ENCODE measurements around the gene ZNF19. TPM values are rescaled to one million over a fixed set of nuclear protein-coding genes. Genes with fewer than 3 reads are reported as not detected.

ZNF19 gene
- total and polyA plus RNA-seq, 2 donors (not counting 1 experiment from before 2014, with no cell fraction given): 1.8 to 3.3 TPM

DNA sequence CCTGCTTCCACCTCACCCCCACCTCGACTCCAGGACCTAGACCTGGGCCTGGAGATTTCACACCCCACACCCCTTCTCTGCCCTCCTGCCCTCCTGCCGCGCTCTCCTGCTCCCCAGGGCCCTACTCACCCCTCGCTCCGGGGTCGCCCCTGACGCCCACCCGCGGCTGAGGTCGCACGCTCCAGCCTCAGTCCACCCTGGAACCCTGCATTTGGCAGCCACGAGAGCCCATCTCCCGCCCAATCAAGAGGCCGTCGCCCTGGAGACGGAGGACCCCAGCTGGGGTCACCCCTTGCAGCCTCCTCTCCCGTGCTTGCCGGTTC lies 63.4 kb downstream of the ZNF19 start:
- TF ChIP-seq, protein P1, sequence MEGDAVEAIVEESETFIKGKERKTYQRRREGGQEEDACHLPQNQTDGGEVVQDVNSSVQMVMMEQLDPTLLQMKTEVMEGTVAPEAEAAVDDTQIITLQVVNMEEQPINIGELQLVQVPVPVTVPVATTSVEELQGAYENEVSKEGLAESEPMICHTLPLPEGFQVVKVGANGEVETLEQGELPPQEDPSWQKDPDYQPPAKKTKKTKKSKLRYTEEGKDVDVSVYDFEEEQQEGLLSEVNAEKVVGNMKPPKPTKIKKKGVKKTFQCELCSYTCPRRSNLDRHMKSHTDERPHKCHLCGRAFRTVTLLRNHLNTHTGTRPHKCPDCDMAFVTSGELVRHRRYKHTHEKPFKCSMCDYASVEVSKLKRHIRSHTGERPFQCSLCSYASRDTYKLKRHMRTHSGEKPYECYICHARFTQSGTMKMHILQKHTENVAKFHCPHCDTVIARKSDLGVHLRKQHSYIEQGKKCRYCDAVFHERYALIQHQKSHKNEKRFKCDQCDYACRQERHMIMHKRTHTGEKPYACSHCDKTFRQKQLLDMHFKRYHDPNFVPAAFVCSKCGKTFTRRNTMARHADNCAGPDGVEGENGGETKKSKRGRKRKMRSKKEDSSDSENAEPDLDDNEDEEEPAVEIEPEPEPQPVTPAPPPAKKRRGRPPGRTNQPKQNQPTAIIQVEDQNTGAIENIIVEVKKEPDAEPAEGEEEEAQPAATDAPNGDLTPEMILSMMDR (conservative IDR thresholded peaks at IDR 0.05 in 1 of 2, IDR thresholded peaks at IDR 0.05 in 1 of 2; ENCODE audit: low read depth in 1 of 2, low read length in 2 of 2): no peak
- TF ChIP-seq EZH2 (IDR thresholded peaks at IDR 0.05; ENCODE audit: low read length, missing control alignments): no peak
- Histone ChIP-seq H4K20me1 (ENCODE audit: control insufficient read depth, extremely low read depth, insufficient read depth, low read length) (no peaks in the 10 kb centered on the region), H3K4me1 (ENCODE audit: control insufficient read depth, extremely low read depth, insufficient read depth, low read length) (no peaks in the 10 kb centered on the region), H3K27ac (ENCODE audit: insufficient read depth, low read length) (no peak overlapping the region), H3K9ac (ENCODE audit: insufficient read depth, low read length) (no peak overlapping the region), H3K27me3 (ENCODE audit: control insufficient read depth, insufficient read depth, low read length) (peaks cover 7% of the 10 kb centered on the region), H2AFZ (ENCODE audit: low read length) (no peak overlapping the region), H3K9me3 (ENCODE audit: control insufficient read depth, insufficient read depth, low read depth, low read length) (no peaks in the 10 kb centered on the region), H3K36me3 (ENCODE audit: control insufficient read depth, insufficient read depth, low read length) (no peaks in the 10 kb centered on the region), H3K79me2 (ENCODE audit: control insufficient read depth, insufficient read depth, low read length) (no peaks in the 10 kb centered on the region), H3K4me3 (replicated peaks in 1 of 4; ENCODE audit: control extremely low read depth in 1 of 4, insufficient read depth in 1 of 4, low read depth in 3 of 4, low read length in 4 of 4) (no peak overlapping the region), H3K4me2 (ENCODE audit: extremely low read depth, insufficient read depth, low read length) (peak overlapping the region; percentile 78)
- DNase-seq (ENCODE audit: low read depth in 2 of 2): no peak

GRCh38 chr16:71424626-71425025 lies 64.5 kb downstream of the ZNF19 start:
- Histone ChIP-seq H3K27ac (ENCODE audit: insufficient read depth, low read length) (no peak overlapping the region), H2AFZ (ENCODE audit: low read length) (no peak overlapping the region), H4K20me1 (ENCODE audit: control insufficient read depth, extremely low read depth, insufficient read depth, low read length) (no peaks in the 10 kb centered on the region), H3K4me1 (ENCODE audit: control insufficient read depth, extremely low read depth, insufficient read depth, low read length) (no peaks in the 10 kb centered on the region), H3K79me2 (ENCODE audit: control insufficient read depth, insufficient read depth, low read length) (no peaks in the 10 kb centered on the region), H3K36me3 (ENCODE audit: control insufficient read depth, insufficient read depth, low read length) (no peaks in the 10 kb centered on the region), H3K9ac (ENCODE audit: insufficient read depth, low read length) (no peak overlapping the region), H3K4me3 (replicated peaks in 1 of 4; ENCODE audit: control extremely low read depth in 1 of 4, insufficient read depth in 1 of 4, low read depth in 3 of 4, low read length in 4 of 4) (no peak overlapping the region), H3K27me3 (ENCODE audit: control insufficient read depth, insufficient read depth, low read length) (peaks cover 7% of the 10 kb centered on the region), H3K9me3 (ENCODE audit: control insufficient read depth, insufficient read depth, low read depth, low read length) (no peaks in the 10 kb centered on the region), H3K4me2 (ENCODE audit: extremely low read depth, insufficient read depth, low read length) (no peak overlapping the region)
- TF ChIP-seq, protein P1 (conservative IDR thresholded peaks at IDR 0.05 in 1 of 2, IDR thresholded peaks at IDR 0.05 in 1 of 2; ENCODE audit: low read depth in 1 of 2, low read length in 2 of 2): no peak
- no peak for TF ChIP-seq EZH2 (IDR thresholded peaks at IDR 0.05; ENCODE audit: low read length, missing control alignments)
- no peak for DNase-seq (ENCODE audit: low read depth in 2 of 2)

GRCh38 chr16:71423865-71424264 lies 65.3 kb downstream of the ZNF19 start:
- H3K4me3 ChIP-seq (replicated peaks in 1 of 4; ENCODE audit: control extremely low read depth in 1 of 4, insufficient read depth in 1 of 4, low read depth in 3 of 4, low read length in 4 of 4): no peak overlapping the region
- no peak overlapping the region for H2AFZ ChIP-seq (ENCODE audit: low read length)
- no peak for TF ChIP-seq EZH2 (IDR thresholded peaks at IDR 0.05; ENCODE audit: low read length, missing control alignments)
- TF ChIP-seq, protein P1 (conservative IDR thresholded peaks at IDR 0.05 in 1 of 2, IDR thresholded peaks at IDR 0.05 in 1 of 2; ENCODE audit: low read depth in 1 of 2, low read length in 2 of 2): no peak
- peaks cover 7% of the 10 kb centered on the region for H3K27me3 ChIP-seq (ENCODE audit: control insufficient read depth, insufficient read depth, low read length)
- no peaks in the 10 kb centered on the region for H3K4me1 ChIP-seq (ENCODE audit: control insufficient read depth, extremely low read depth, insufficient read depth, low read length)
- no peak overlapping the region for H3K9ac ChIP-seq (ENCODE audit: insufficient read depth, low read length)
- H3K4me2 ChIP-seq (ENCODE audit: extremely low read depth, insufficient read depth, low read length): no peak overlapping the region
- H3K9me3 ChIP-seq (ENCODE audit: control insufficient read depth, insufficient read depth, low read depth, low read length): no peaks in the 10 kb centered on the region
- no peak for DNase-seq (ENCODE audit: low read depth in 2 of 2)
- H3K36me3 ChIP-seq (ENCODE audit: control insufficient read depth, insufficient read depth, low read length): no peaks in the 10 kb centered on the region
- H4K20me1 ChIP-seq (ENCODE audit: control insufficient read depth, extremely low read depth, insufficient read depth, low read length): no peaks in the 10 kb centered on the region
- H3K27ac ChIP-seq (ENCODE audit: insufficient read depth, low read length): no peak overlapping the region
- no peaks in the 10 kb centered on the region for H3K79me2 ChIP-seq (ENCODE audit: control insufficient read depth, insufficient read depth, low read length)

Other genes with a start within 250 kb of the ZNF19 start
- gene CMTR2, start 199.9 kb downstream of the ZNF19 start, total RNA-seq: 29.2 and 29.5 TPM in 2 replicates
- gene CMTR2, start 199.9 kb downstream of the ZNF19 start, polyA plus RNA-seq: 18.0 and 22.1 TPM in 2 replicates
- 0.51 and 1.3 TPM in 2 replicates for gene CALB2, start 130.6 kb downstream of the ZNF19 start, total RNA-seq
- 0.58 and 1.2 TPM in 2 replicates for gene CALB2, start 130.6 kb downstream of the ZNF19 start, polyA plus RNA-seq
- gene TLE7, start 47.3 kb downstream of the ZNF19 start, total RNA-seq: not detected in 2 replicates
- not detected in 2 replicates for gene TLE7, start 47.3 kb downstream of the ZNF19 start, polyA plus RNA-seq
- gene ZNF23, start 27.1 kb downstream of the ZNF19 start, total RNA-seq: 14.1 and 24.8 TPM in 2 replicates
- gene ZNF23, start 27.1 kb downstream of the ZNF19 start, polyA plus RNA-seq: 11.8 and 12.2 TPM in 2 replicates
- not detected in 2 replicates for gene CHST4, start 37.1 kb upstream of the ZNF19 start, total RNA-seq
- gene CHST4, start 37.1 kb upstream of the ZNF19 start, polyA plus RNA-seq: not detected in 2 replicates
- gene TAT, start 87.8 kb upstream of the ZNF19 start, total RNA-seq: not detected in 2 replicates
- gene TAT, start 87.8 kb upstream of the ZNF19 start, polyA plus RNA-seq: not detected in 2 replicates
- not detected in 2 replicates for gene MARVELD3, start 136.9 kb upstream of the ZNF19 start, total RNA-seq
- not detected in 2 replicates for gene MARVELD3, start 136.9 kb upstream of the ZNF19 start, polyA plus RNA-seq
- 6.9 and 9.7 TPM in 2 replicates for gene PHLPP2, start 235.4 kb upstream of the ZNF19 start, total RNA-seq
- gene PHLPP2, start 235.4 kb upstream of the ZNF19 start, polyA plus RNA-seq: 12.4 and 13.2 TPM in 2 replicates